ENCODE data around the gene C5AR1. TPM values are rescaled to one million over a fixed set of nuclear protein-coding genes. Genes with fewer than 3 reads are reported as not detected.
A peak's percentile ranks its signal among the peaks of the same experiment; 100 is the strongest.
"Not testable (repeated sequence)": the region's sequence is repeated elsewhere in the genome, so short reads cannot be mapped to it uniquely, and the experiment has no call there.

The C5AR1 gene
- total RNA-seq, 1 donor, result 0.81 TPM

DNA sequence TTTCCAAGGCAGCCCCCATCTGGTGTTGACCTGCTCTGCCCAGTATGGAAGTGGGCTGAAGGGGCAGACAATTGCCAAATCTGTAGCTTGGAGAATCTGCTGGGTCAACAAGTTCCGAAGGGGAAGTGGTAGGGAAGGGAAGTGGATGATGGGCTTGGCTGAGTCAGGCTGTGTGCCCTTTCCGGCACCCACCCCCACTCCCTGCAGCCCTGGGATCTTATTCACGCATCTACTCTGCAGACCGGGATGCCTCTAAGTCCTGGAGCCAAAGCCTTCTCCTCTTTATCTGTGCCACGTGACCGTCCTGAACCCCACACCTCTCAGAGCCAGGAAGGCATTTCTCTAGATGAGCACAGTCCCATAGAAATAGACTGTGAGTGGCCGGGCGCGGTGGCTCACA lies 14.8 kb downstream of the C5AR1 start:
- peak in 1 of 3 donors; percentile 33 for DNase-seq (ENCODE audit: low read depth in 2 of 3, low spot score in 2 of 3)

DNA sequence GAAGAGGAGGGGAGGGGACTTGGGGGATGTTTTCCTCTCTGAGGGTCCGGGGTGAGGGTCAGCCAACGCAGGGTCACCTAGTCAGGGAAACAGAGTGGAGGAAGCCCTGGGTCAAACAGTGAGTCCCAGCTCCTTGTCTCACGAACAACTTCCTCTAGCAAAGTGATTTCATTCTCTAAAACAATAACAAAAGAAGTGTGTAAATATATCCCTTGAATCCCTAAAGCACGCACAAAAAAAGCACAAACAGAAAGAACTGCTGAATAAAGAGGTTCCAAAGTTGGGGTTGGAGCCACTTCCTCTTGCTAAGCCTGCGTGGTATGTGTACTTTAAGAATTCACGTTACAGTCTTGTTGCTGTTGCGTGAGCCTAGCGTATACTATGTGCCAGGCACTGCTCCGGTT lies 20.8 kb downstream of the C5AR1 start:
- DNase-seq (ENCODE audit: low read depth in 2 of 3, low spot score in 2 of 3), result peak in 1 of 3 donors; percentile 30

DNA sequence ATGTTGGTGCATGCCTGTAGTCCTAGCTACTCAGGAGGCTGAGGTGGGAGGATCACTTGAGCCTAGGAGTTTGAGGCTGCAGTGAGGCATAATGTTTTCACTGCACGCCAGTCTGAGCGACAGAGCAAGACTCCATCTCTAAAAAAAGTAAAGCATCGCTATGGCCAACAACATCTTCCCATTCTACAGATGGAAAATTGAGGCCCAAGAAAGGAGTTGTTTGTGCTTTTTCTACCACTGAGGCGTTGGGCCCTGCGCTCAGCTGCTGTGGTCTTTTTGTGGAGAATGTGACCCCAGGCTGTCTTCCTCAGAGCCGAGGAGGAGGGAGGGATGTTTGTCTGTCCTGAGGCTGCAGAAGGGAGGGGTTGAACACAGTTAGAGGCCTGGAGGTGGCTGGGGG lies 21.8 kb downstream of the C5AR1 start:
- no peak for DNase-seq (ENCODE audit: low read depth in 2 of 3, low spot score in 2 of 3)

DNA sequence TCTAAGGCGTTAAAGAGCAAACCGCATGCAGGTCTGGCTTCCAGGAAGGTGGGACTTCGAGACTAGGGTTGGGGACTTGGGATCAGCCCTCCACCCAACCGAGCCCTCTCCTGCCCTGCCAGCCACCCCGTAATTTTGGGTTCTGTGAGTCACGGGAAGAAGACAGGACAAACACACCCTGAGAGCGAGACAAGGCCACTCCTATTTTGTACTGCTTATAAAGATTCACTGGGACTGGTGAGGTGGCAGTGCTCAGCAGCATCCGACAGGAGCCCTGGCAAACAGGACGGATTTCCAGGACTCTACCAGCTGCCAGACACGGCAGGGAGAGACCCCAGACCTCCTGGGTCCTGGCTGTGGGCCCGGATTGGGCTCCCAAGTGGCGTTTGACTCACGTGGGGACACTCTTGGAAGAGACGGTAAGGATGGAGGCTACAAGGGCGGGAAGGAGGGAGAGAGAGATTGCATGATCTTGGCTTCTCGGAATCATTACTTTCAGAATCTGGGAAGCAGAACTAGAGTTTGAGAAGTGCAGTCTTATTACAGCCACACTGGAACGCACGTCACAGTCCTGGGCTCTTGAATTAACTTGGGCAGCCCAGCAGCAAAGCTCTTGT lies 22.4 kb downstream of the C5AR1 start, which contains the start of gene C5AR2:
Gene C5AR2, plus strand, starts transcription at position 245 of the 617 bp plus-strand sequence. CDS start 8,625 bp downstream, outside the sequence.
- no peak for DNase-seq (ENCODE audit: low read depth in 2 of 3, low spot score in 2 of 3)

DNA sequence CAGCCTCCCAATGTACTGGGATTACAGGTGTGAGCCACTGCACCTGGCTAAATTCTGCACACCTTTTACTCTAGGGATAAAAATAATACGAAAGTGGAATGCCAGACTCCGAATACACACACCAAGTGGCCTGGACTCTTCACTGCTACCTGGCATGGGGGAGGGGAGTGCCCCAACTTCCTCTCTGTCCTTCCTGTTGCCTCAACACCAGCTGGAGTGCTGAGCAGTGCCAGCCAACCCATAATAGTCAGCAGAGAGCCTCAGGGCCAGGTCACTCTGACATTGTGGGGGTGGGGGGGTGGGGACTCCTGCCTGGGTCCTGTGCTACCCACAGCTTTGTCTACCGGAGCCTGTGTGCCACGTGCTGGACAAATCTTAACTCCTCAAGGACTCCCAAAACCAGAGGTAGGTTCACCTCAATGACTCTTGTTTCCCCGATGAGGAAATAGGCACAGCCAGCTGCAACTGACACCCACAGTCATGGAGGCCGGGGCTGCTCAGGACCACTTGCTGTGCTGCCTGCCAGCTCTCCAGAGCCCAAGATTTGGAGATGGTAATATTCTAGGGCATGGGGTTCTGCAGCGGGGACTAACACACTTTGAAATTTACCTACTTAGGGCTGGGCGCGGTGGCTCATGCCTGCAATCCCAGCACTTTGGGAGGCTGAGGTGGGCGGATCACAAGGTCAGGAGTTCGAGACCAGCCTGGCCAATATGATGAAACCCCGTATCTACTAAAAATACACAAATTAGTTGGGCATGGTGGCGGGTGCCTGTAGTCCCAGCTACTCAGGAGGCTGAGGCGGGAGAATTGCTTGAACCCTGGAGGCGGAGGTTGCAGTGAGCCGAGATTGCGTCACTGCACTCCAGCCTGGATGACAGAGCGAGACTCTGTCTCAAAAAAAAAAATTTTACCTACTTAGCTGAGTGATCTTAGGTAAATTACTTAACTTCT lies 27.4 kb downstream of the C5AR1 start:
- DNase-seq (ENCODE audit: low read depth in 2 of 3, low spot score in 2 of 3), result peak in 2 of 3 donors; percentile 43 to 64

DNA sequence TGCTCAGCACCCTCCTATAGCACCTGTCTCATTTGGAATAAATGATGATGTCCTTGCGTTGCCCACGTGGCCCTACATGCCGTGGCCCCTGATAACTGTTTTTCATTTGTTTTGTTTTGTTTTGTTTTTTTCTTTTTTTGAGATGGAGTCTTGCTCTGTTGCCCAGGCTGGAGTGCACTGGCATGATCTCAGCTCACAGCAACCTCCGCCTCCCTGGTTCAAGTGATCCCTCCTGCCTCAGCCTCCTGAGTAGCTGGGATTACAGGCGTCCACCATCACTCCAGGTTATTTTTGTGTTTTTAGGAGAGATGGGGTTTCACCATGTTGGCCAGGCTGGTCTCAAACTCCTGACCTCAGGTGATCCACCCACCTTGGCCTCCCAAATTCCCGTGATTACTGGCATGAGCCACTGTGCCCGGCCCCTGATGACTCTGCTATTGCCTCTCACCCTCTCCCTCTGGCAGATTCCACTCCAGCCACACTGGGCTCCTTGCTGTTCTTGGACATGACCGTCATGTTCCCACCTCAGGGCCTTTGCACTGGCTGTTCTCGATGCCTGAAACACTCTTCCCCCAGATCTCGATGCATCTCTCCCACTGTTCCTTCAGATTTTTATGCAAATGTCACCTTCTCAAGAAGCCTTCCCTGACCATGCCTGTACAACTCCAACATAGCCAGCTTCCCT lies 29.7 kb downstream of the C5AR1 start:
- no peak for DNase-seq (ENCODE audit: low read depth in 2 of 3, low spot score in 2 of 3)

DNA sequence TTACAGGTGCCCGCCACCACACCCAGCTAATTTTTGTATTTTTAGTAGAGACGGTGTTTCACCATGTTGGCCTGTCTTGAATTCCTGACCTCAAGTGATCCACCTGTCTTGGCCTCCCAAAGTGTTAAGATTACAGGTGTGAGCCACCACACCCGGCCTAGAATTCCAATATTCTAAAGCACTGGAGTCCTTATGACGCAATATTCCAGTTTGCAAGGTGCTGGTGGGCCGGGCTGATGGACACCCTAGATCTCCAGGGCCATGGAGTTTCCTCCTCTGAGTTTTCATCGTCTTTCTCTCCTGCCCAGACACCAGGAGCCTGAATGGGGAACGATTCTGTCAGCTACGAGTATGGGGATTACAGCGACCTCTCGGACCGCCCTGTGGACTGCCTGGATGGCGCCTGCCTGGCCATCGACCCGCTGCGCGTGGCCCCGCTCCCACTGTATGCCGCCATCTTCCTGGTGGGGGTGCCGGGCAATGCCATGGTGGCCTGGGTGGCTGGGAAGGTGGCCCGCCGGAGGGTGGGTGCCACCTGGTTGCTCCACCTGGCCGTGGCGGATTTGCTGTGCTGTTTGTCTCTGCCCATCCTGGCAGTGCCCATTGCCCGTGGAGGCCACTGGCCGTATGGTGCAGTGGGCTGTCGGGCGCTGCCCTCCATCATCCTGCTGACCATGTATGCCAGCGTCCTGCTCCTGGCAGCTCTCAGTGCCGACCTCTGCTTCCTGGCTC lies 31.0 kb downstream of the C5AR1 start:
- no peak for DNase-seq (ENCODE audit: low read depth in 2 of 3, low spot score in 2 of 3)

DNA sequence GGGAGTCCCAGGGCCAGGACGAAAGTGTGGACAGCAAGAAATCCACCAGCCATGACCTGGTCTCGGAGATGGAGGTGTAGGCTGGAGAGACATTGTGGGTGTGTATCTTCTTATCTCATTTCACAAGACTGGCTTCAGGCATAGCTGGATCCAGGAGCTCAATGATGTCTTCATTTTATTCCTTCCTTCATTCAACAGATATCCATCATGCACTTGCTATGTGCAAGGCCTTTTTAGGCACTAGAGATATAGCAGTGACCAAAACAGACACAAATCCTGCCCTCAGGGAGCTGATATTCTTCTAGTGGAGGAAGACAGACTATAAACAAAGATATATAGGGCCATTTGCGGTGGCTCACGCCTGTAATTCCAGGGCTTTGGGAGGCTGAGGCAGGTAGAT lies 32.1 kb downstream of the C5AR1 start:
- DNase-seq (ENCODE audit: low read depth in 2 of 3, low spot score in 2 of 3), result no peak

DNA sequence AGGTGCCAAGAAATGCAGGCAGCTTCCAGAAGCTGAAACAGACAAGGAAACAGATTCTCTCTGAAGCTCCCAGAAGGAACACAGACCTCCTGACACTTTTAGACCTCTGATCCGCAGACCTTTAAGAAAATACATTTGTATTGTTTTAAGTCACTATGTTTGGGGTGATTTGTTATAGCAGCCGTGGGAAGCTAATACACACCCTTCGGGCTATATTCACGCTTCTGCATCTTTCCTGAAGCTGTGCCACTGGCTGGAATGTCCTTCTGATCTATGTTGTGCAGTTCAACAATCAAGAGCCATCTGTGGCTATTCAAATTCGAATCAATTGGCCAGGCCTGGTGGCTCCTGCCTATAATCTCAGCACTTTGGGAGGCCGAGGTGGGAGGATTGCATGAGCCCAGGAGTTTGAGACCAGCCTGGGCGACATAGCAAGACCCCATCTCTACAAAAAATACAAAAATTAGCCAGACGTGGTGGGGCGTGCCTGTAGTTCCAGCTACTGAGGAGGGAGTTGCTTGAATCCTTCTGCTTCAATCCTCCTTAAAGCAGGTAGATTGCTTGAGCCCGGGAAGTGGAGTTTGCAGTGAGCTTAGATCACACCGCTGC lies 33.6 kb downstream of the C5AR1 start:
- no peak for DNase-seq (ENCODE audit: low read depth in 2 of 3, low spot score in 2 of 3)

DNA sequence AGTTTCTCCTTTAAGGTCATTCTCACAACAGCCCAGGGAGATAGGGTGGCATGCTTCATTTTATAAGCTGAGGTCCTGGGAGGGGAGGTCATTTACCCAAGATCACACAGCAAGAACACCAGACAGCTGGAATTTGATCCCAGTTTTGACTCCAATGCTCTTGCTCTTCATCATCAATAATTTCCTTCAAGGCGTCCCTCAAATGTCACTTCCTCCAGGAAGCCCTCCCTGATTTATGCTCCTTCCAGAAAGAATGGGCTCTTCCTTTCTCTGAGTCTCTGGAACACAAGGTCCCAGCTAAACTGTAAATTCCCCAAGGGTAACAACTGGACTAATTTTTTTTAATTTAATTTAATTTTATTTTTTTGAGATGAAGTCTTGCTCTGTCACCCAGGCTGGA lies 34.8 kb downstream of the C5AR1 start:
- no peak for DNase-seq (ENCODE audit: low read depth in 2 of 3, low spot score in 2 of 3)

DNA sequence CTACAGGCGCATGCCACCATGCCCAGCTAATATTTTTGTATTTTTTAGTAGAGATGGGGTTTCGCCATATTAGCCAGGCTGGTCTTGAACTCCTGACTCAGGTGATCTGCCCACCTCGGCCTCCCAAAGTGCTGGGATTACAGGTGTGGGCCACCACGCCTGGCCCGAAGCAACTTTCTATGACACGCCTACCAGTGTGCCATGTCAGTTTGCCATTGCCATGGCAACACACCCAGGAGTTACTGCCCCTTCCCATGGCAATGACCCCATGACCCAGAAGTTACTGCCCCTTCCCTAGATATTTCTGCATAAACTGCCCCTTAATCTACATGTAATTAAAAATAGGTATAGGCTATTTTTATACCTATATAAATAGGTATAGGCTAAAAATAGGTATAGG lies 36.4 kb downstream of the C5AR1 start:
- DNase-seq (ENCODE audit: low read depth in 2 of 3, low spot score in 2 of 3), result not testable (repeated sequence)

DNA sequence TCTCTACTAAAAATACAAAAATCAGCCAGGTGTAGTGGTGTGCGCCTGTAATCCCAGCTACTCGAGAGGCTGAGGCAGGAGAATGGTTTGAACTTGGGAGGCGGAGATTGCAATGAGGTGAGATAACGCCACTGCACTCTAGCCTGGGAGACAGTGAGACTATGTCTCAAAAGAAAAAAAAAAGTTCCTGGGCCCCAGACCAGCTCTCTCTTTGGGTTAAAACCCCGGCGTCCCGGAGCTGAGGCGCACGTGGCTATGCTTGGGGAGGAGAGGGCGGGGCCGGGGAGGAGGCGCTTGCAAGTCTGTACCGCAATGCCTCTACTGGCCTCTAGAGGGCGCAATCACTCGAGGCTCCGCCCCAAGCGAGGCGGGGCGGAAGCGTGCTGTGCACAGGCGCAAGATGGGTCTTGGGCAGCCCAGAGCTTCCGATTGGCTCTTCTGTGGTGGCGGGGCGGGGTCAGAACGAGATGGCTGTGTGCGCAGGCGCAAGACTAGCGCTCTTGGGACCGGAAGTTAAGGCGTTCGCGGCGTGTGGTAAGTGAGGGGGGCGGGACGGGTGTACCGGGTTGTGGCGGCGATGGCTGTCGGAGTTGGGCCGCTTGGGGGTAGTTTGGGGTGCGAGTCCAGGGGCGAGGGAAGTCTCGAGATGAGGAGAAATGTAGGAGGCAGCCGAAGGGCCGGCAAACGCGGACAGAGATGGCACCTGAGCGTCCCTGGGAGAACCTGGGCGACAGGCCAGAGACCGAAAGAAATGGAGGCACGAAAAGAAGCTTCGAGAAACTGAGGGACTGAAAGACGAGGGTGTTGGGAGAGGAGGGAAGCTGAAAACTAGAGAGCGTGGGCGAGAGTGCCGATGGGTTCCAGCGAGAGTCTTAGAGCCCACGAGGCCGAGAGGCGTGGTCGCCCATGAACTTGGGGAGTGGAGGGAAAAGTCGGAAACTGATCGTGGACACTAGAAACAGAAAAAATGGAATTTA lies 39.4 kb downstream of the C5AR1 start, which contains the start of gene DHX34:
Gene DHX34, plus strand, starts transcription at position 497 of the 977 bp plus-strand sequence. CDS start 3,716 bp downstream, outside the sequence.
- peak; percentile 98 to 100 (median 99) for DNase-seq (ENCODE audit: low read depth in 2 of 3, low spot score in 2 of 3)

DNA sequence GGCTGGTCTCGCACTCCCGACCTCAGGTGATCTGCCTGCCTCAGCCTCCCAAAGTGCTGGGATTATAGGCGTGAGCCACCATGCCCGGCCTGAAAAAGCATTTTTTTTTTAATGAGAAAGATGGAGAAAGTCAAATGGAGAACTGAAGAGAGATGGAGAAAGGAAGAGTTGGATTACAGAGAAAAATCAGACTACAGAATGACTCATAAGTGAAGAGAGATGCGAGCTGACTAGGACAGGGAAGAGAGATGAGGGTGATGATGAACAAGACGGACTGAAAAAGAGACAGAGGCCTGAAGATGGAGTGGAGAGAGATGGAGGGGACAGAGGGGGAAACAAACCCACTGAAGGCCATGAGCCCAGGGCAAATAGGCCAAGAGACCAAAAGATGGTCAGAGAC lies 41.0 kb downstream of the C5AR1 start:
- no peak for DNase-seq (ENCODE audit: low read depth in 2 of 3, low spot score in 2 of 3)

DNA sequence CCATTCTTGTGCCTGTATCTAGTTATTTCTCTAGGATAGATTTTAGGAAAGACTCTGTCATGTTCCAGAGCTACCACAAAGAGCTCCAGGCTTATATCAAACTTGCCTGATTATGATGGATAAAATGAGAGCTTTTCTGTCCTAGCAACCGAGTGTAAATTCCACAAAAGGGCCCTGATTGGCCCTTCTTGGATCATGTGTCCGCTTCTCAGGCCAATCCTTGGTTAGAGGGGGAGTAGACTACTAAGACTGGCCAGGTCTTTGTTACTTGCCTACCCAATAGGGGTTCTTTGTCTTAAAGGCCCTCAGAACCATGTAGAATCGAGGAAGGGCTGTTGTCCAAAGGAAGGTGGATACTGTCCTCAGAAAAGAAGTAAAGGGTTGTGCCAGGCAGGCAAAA lies 41.9 kb downstream of the C5AR1 start:
- DNase-seq (ENCODE audit: low read depth in 2 of 3, low spot score in 2 of 3), result peak in 2 of 3 donors; percentile 36 to 61

DNA sequence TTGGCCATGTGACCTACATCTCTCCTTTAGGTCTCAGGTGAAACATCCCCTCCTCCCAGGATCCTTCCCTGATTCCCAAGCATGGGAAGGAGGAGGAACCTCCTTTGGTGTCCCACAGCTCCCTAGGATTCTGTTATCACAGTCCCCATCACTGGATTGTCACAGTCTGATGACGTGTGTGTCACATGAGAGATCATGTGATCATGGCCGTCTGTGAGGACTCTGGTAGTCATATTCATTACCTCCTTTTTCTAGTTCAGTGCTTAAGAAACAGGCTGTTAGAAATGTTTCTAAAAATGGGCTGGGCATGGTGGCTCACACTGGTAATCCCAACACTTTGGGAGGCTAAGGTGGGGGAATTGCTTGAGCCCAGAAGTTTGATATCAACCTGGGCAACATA lies 42.4 kb downstream of the C5AR1 start:
- DNase-seq (ENCODE audit: low read depth in 2 of 3, low spot score in 2 of 3), result no peak

DNA sequence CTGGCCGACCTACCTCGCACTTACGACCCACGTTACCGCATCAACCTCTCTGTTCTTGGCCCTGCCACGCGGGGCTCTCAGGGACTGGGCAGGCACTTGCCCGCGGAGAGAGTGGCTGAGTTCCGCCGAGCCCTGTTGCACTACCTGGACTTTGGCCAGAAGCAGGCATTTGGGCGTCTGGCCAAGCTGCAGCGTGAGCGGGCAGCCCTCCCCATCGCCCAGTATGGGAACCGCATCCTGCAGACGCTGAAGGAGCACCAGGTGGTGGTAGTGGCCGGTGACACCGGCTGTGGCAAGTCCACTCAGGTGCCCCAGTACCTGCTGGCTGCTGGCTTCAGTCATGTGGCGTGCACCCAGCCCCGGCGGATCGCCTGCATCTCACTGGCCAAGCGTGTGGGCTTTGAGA lies 43.6 kb downstream of the C5AR1 start:
- no peak for DNase-seq (ENCODE audit: low read depth in 2 of 3, low spot score in 2 of 3)

DNA sequence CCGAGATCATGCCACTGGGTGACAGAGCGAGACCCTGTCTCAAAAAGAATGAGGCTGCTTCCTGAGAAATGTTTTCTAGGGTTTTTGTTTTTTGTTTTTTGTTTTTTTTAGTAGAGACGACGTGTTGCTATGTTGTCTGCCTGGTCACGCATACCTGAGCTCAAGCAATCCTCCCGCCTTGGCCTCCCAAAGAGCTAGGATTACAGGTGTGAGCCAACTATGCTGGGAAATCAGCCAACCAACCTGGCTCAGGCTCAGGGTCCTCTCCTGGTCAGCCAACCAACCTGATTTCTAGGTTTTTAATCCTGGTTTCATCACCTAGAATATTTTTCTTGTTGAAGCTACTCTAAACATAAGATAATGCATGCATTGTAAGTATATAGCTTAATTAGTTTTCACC lies 47.2 kb downstream of the C5AR1 start:
- no peak for DNase-seq (ENCODE audit: low read depth in 2 of 3, low spot score in 2 of 3)

DNA sequence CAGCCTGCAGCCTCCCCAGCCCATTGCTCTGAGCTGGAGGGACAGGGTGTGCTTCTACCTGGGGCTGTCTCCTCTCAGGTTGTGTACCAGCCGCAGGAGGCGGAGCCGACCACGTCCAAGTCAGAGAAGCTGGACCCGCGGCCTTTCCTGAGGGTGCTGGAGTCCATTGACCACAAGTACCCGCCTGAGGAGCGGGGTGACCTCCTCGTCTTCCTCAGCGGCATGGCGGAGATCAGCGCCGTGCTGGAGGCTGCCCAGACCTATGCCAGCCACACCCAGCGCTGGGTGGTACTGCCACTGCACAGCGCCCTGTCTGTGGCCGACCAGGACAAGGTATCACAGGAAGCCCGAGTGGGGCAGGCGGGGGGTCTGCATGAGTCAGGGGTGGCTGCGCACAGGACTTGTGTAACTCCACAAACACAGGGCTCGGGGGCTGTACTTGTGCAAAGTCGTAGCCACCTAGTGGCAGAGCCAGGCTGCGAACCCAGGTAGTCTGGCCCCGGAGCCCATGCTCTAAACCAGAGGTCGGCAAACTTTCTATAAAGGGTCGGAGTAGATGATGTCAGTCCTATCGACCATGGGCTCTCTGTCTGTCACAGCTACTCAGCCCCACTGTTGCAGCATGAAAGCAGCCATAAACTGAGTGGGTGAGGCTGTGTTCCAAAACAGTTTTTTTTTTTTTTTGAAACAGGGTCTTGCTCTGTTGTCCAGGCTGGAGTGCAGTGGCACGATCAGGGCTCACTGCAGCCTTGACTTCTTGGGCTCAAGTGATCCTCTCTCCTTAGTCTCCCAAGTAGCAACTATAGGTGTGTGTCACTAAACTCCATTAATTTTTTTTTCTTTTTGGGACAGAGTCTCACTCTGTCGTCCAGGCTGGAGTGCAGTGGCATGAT lies 48.4 kb downstream of the C5AR1 start:
- no peak for DNase-seq (ENCODE audit: low read depth in 2 of 3, low spot score in 2 of 3)
